Pulmonary artery endothelial cell (primary cell): ENCODE data around the gene SMAP1. TPM values are rescaled to one million over a fixed set of nuclear protein-coding genes. Genes with fewer than 3 reads are reported as not detected.
"Not testable (repeated sequence)": the region's sequence is repeated elsewhere in the genome, so short reads cannot be mapped to it uniquely, and the experiment has no call there.

Source experiments
- DNase-seq: peaks from one replicate; pipeline ENCODE4 v3.0.0-alpha.2; 2011; ENCODE audit warnings: low read depth, low spot score
- total RNA-seq: library from RNA; depleted of rRNA; stranded (reverse); fragments of >200 nt; gene quantifications from 2 replicates; pipeline ENCODE4 v1.2.3, GENCODE V29; 2014

SMAP1 gene
- total RNA-seq, 1 donor from 2014 or later = 21.7 TPM

DNA sequence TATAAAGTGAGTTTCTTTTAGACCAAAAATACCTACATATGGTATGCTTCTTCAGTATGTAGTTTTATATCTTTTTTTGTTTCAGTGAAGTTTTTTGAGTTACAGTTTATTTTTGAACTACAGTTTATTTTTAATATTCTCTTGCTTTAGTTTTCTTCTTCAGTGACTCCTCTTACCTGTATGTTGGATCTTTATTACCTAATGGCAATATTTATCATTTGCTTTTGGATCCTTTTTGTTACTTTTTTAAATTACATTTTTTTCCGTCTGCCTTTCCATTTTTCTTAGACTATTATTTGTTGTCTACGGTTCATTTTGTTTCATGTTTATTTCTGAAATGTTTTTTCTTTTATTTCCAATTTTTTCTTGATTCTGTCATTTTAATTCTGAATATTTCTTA, 71.9 kb downstream of the SMAP1 start:
- DNase-seq = no peak

DNA sequence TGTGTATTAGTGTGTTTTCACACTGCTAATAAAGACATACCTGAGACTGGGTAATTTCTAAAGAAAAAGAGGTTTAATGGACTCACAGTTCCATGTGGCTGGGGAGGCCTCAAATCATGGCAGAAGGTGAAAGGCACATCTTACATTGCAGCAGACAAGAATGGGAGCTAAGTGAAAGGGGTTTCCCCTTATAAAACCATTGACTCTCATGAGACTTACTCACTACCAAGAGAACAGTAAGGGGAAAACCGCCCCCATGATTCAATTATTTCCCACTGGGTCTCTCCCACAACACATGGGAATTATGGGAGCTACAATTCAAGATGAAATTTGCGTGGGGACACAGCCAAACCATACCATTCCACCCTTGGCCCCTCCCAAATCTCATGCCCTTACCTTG, 73.1 kb downstream of the SMAP1 start:
- DNase-seq = not testable (repeated sequence)

DNA sequence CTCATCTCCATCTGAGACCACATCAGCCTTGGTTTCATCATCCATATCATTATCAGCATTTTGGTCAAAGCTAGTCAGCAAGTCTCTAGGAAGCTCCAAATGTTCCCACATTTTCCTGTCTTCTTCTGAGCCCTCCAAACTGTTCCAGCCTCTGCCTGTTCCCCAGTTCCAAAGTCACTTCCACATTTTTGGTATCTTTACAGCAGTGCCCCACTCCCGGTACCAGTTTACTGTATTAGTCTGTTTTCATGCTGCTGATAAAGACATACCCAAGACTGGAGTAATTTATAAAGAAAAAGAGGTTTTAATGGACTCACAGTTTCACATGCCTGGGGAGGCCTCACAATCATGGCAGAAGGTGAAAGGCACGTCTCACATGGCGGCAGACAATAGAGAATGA, 74.8 kb downstream of the SMAP1 start:
- DNase-seq = not testable (repeated sequence)

DNA sequence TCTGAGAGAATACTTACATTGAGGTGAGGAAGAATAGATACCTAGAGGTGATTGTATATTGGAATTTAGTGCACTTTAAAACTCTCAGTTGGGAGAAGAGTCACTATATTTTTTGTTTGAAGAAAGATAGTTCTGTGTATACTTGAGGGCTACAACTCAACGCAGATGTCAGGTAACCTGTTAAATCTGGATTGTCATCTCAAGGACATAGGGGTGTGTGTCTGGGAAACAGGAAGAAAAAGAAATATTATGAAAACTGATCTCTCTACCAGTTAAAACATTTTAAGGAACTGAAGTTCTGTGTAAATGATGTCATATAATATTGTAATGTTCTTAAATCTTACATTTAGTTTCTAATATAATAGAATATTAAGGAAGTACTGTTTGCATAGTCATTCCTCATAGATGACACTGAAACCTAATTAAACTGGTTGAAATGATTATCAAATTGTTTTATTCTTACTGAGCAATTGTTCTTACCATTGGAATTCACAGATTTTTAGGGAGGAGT, 86.2 kb downstream of the SMAP1 start:
- no peak for DNase-seq

DNA sequence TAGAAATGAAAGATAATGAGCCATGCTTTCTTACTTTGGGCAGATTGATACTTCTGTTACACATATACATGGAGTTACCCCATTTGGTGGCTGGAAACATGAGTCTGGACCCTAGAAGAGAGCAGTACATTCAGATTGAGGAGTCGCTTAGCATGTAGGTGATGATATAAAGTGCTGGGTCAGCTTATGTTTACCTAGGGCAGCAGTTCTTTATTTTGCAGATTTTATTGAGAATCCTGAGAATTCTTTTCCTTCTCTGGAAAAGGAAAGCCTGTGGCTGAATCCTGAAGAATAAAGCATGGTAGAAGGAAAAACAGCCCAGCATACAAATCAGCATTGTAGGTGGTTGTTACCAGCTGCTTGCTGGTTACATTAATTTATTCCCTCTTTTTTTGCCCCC, 91.2 kb downstream of the SMAP1 start:
- no peak for DNase-seq

DNA sequence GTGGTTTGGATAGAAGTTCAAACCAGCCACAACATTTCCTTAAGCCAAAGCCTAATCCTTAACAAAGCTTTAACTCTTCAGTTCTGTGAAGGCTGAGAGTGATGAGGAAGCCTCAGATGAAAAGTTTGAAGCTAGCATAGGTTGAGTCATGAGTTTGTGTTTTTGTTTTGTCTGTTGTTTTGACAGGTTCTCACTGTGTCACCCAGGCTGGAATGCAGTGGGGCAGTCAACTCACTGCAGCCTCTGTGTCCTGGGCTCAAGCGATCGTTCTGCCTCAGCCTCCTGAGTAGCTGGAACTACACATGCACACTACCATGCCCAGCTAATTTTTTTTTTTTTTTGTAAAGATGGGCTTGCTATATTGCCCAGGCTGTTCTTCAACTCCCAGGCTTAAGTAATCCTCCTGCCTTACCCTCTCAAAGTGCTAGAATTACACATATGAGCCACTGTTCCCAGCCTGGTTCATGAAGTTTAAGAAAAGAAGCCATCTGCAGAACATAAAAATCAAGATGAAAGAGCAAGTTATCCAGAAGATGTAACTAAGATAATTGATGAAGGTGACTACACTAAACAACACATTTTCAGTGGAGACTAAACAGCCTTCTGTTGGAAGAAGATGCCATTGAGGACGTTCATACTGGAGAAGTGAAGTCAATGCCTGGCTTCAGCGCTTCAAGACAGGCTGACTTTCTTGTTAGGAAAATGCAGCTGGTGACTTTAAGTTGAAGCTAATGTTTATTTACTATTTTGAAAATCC, 96.2 kb downstream of the SMAP1 start:
- no peak for DNase-seq

DNA sequence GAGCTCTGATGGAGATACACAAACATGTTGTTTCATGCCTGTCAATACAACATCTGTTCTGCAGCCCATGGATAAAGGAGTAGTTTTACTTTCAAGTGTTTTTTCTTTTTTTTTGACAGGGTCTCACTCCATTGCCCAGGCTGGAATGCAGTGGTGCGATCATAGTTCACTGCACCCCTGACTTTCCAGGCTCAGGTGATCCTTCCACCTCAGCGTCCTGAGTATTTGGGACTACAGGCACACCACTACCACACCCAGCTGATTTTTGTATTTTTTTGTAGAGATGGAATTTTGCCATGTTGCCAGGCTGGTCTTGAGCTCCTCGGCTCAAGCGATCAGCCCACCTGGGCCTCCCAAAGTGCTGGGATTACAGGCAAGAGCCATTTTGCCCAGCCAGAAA, 97.0 kb downstream of the SMAP1 start:
- no peak for DNase-seq

DNA sequence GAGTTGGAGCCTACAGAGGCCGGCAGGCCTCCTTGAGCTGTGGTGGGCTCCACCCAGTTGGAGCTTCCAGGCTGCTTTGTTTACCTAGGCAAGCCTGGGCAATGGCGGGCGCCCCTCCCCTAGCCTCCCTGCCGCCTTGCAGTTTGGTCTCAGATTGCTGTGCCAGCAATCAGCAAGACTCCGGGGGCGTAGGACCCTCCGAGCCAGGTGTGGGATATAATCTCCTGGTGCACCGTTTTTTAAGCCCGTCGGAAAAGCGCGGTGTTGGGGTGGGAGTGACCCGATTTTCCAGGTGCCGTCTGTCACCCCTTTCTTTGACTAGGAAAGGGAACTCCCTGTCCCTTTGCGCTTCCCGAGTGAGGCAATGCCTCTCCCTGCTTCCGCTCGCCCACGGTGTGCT, 103.7 kb downstream of the SMAP1 start:
- DNase-seq = not testable (repeated sequence)

DNA sequence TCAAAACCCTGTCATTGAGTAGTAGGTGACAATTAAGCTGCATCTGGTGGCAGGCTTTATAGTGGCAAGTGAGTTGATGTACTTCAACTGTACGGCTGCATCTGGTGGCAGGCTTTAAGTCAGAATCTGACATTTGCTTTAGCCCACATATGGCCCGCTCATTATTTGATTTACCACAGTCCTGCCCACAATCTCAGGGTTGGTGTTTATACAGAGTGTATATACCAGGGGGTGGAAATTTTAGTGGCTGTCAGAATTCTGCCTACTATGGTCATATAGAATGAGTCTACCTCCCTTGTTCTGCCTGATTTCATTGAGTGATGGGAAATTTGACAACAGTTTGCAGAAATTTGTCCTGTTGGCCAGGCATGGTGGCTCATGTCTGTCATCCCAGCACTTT, 112.3 kb downstream of the SMAP1 start:
- DNase-seq = no peak

DNA sequence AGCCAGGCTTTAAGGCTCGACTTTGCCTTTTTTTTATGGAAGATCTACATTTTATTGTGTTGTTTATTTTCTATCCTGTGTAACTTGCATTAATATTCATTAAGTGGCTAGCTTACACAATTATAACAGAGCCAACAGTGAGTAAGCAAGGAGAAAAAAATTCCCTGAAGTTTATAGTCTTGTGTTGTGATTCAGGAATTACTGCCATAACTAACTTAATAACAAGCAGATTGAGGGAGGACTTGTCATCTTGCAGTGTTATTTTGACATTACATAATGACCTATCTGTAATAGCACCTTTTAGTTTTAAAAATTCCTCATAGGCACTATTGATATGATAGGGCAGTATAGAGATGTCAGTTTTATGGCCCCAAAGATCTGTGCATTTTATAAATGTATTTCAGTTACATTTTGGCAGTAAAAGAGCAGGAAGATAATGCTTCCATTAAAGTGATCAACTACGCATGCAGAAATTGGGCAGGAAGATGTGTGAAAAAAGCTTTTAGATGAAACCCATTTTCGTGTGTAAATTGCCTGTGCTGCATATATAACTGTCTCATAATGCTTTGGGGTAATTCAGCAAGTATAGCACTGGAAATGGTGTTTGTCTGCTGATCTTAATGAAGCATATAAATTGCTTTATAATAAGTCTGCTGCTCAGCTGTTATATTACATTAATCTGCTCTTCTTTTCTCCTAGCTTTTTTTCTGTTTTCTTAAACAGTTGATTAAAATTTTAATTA, 123.0 kb downstream of the SMAP1 start:
- no peak for DNase-seq

DNA sequence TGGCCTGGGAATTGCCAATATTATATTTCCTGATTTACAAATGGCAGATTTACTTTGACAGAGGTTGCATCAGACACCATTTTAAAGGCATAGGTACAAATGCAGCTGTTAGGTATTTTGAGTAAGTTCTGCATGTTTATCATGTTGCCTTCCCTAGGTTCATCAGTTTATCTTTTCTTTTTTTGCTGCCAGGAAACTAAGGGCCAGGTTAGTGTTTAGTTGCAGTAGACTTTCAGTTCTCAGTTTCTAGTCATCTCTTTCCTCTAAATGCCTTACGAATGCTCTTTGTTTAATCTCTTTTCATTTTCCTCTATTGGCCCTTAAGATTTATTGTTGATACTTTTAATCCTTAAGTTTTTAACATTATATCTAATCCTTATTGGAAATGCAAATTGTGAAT, 129.9 kb downstream of the SMAP1 start:
- no peak for DNase-seq

DNA sequence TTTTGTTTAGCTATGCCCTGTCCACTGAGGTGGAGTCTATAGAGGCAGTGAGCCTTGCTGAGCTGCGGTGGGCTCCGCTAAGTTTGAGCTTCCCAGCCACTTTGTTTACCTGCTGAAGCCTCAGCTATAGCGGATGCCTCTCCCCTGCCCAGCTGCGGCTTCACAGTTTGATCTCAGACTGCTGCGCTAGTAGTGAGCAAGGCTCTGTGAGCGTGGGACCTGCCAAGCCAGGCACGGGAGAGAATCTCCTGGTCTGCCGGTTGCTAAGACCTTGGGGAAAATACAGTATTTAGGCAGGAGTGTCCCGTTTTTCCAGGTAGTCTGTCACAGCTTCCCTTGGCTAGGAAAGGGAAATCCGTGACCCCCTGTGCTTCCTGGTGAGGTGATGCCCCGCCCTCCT, 138.4 kb downstream of the SMAP1 start:
- DNase-seq = no peak

DNA sequence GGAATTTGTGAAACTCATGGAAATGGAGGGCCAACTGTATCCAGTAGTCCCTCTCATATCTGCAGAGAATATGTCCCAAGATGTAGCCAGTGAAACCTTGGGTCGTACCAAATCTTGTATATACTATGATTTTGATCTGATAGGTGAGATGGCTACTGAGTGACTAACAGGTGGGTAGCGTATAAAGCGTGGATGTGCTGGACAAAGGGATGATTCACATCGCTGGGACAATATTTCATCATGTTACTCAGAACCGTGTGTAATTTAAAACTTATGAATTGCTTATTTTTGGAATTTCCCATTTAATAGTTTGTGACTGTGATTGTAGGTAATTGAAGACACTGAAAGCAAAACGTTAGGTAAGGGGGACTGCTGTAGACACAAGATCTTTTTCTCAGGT, 144.1 kb downstream of the SMAP1 start:
- DNase-seq = no peak

DNA sequence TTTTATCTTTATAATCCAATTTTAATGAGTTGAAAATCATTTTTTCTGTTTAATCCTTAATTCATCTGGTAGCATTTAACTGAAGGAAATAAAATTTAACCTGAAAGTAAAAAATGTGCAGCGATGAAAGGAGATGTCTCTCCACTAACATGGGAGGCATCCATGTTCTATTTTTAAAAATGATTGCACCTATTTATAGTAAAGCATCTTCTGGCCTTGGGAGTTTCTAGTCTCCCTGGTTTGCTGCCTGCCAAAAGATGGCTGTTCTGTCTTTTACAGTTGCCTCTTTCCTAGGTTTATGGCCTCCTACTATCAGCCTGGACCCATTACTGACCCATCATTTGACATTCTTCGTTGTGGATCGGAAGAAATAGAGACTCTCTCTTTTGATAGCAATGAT, 146.2 kb downstream of the SMAP1 start:
- DNase-seq = no peak

DNA sequence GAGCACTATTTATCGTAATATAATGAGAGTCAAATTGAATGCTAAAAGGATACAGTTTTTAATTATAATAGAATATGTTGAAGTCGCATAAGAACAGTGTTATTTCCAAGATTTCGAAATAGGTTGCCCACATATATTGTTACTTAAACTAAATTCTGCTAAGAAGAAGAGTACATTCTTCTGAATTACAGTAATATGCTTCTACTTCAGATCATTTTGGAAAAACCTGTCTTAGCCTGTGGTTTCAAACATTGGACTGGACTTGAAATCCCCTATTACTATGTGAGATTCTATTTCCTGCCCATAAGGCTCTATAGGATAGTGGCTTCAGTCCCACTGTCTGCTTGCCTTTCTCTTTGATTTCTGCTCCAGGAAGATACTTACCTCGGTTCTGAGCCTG, 152.0 kb downstream of the SMAP1 start:
- DNase-seq = no peak

DNA sequence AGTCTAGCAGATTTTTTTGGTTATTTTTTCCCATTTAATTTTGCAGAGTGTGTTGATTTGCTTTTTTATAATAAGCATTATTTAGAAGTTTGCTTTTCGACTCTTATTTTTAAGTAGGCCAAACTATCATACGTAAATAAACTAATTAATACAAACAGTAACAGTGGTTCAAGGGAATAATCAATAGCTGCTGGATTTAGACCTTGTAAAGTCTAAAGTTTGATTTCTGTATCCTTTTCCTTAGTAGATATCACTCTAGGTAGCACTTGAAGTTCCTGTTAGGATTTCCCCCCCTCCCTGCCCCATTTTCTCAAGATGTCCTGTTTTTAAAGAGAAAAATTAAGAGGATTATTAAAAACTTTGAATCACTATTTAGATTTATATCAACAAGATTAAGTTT, 153.1 kb downstream of the SMAP1 start:
- no peak for DNase-seq

DNA sequence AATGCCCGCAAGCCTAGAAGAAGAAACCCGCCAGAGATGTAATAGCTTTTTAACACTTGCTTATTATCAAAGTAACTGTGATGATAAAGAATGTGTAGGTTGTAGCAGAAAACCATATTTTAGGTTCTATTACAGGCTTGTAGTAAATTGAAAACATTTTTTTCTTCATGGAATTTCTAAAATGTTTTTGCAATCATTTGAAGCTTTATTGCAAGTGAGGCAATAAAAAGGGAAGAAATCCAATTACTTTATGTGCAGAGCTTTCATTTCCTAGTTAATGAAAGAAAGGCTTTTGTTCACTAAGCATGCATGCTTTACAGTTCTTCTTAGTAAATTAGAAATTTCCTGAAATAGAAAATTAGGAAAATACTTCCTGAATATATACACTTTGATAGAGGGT, 154.1 kb downstream of the SMAP1 start:
- no peak for DNase-seq

DNA sequence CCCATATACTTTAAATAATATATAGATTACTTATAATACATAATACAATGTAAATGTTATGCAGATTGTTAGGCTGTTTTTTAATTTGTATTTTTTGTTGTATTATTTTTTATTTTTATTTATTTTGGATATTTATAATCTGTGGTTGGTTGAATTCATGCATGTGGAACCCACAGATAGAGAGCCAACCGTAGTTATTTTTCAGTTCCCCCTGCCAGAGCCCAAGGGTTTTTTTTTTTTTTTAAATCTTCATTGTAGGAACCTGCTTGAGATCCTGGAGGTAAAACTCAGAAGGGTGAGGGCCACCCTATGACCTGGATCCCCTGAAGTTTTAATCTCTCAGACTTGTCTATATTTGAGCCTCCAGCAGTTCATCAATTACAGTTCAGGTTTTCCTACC, 156.0 kb downstream of the SMAP1 start:
- no peak for DNase-seq

DNA sequence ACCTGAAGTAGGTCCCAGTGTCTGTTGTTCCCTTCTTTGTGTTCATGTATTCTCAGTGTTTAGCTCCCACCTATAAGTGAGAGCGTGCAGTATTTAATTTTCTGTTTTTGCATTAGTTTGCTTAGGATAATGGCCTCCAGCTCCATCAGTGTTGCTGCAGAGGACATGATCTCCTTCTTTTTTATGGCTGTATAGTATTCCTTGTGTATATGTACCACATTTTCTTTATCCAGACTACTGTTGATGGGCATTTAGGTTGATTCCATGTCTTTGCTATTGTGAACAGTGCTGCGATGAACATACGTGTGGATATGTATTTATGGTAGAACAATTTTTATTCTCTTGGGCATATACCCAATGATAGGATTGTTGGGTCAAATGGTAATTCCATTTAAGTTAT, 163.7 kb downstream of the SMAP1 start:
- DNase-seq = no peak

DNA sequence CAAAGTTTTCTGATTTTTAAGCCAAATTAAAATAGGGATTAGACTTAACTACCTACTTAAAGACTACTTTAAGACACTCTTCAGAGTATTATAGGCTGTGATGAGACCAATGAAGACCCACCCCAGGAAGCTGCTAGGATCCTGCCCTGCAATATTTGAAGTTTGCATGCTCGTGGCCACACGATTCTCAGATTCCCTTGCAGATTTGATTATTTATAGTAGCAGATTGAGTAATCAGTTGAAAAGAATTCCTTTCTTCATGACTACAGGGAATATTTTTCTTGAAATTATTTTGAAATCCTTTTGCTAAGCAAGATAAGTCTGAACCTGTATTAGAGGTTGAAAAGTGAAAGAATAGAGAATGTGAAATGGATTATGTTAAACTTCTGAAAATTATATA, 166.8 kb downstream of the SMAP1 start:
- no peak for DNase-seq

DNA sequence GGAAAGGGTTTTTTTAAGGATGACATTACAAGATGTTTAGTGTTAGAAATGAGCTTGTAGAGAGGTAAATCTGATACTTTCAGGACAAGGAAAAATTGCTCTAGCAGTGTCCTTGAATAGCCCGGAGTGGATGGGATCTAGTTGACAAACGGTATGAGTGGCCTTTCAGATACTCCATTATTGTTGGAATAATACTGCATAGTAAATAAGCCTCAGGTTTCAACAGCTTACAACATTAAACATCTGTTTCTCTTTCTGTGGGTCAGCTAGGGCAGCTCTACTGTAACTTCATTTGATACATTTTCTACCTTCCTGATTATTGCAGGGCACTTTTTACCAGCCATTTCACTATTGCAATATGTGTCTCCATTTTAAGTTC, 171.2 kb downstream of the SMAP1 start:
- DNase-seq = no peak

DNA sequence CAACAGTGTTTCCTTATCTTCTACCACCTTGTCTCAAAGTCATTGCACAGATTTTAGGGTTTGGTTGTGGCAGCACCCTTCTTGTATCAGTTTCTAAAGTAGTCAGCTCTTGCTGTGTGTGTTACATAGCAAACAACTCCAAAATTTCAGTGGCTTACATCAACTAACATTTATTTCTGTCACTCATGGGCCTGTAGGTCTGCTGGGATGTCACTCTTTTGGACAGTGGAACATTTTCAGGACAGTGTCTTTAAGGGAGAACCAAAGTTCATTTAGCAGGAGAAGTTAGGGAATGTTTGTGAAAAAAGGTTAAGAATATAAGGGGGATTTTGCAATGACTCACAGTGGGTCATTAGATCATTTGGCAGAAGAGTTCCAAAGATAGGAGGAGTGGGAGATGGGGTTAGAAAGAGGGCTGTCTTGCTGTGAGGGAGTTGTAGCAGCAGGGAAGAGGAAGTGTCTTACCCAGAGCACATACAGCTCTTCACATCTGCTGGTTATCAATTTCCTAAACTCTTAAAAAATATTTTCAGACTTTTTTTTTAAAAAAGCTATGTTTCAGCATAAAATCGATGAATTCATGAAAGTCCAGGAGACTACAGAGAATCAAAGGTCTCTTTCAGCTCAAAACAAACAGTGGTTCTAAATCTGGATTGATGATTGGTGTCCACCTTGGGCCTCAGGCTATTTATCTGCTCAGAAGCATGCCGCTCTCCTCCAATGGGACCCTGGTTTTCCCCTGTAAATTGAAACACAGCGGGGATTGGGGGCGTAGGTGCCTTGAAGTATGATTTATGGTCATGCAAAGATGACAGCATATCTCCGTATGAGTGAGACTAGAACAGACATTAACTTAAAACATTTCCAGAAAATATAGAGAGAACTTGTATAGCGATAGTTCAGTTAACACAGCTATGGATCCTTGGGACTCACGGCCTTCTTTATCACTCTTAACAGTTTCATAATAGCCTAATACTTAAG, 171.9 kb downstream of the SMAP1 start:
- no peak for DNase-seq
